Activated CD8-positive, alpha-beta memory T cell treated with anti-CD3 and anti-CD28 coated beads, Interleukin-2, amount 50 U/mL, for 48 hours (primary cell): ENCODE measurements around the gene SDCCAG8.

Source experiments
- DNase-seq: peaks from one replicate; pipeline ENCODE4 v3.0.0-alpha.2; 2020

Gene SDCCAG8

GRCh38 chr1:243513726-243514491 is 258.1 kb downstream of the SDCCAG8 start:
- DNase-seq, result no peak

DNA sequence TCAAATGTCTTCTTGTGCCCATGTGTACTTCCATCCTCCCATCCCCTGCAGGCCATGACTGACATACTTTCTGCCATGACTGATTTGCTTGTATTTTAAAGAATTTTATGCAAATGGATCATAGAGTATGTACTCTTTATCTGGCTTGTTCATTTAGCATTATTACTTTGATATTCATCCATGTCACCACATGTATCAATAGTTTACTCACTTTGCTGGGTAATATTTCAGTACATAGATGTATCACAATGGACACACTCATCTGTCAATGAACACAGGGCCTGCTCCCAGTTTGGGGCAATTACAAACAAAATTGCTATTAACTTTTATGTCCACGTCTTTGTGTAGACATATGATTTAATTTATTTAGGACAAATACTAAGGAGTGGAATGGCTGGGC is 259.1 kb downstream of the SDCCAG8 start:
- no peak for DNase-seq

DNA sequence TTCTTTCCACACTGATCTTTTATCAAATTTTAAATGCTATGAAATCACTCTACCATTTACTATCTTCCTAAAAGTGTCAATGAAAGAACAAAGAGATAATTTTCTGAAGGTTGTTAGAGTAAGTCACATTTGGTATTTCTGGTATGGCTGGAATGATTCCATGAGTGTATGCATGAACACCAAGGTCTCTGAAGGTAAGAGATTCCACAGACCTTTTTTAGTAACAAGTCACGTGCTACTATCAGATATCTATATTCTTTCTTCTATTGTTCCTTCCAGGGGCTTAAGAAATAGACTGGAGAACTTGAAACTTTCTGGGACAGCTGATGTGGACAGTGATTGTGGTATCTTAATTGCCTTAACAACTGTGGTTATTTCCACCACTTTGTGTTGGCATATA is 265.0 kb downstream of the SDCCAG8 start:
- no peak for DNase-seq

GRCh38 chr1:243523766-243524165 is 267.9 kb downstream of the SDCCAG8 start:
- no peak for DNase-seq

DNA sequence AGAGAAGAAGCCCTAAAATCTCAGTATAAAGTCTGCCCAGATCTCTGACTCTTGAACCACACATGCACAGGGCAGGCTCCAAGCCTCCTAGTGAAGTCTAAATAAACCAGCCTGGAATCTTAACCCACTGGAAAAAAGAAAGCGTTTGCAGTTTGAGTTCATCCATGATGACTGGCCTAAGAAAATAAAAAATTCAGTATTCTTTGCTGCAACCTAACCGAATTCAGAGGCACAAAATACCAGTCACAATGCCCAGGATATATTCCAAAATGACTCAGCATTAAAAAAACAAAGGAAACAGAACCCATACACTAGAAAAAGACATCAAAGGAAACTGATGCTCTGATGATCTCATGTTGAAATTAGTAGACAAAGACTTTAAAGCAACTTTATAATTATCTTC is 269.2 kb downstream of the SDCCAG8 start:
- no peak for DNase-seq

- DNase-seq, result no peak
Observed at GRCh38 chr1:243526180-243526579, 270.3 kb downstream of the SDCCAG8 start.

DNA sequence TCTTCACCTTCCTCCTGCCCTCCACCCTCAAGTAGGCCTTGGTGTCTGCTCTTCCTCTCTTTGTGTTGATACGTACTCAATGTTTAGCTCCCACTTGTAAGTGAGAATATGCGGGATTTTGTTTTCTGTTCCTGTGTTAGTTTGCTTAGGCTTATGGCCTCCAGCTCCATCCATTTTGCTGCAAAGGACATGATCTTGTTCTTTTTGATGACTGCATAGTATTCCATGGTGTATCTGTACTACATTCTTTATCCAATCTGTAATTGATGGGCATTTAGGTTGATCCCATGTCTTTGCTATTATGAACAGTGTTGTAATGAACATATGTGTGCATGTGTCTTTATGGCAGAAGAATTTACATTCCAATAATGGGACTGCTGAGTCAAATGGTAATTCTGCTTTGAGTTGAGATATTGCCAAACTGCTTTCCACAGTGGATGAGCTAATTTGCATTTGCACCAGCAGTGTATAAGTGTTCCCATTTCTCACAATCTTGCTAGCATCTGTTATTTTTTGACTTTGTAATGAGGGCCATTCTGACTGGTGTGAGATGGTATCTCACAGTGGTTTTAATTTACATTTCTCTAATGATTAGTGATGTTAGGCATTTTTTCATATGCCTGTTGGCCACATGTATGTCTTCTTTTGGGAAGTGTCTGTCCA is 272.7 kb downstream of the SDCCAG8 start:
- DNase-seq, result no peak

- no peak for DNase-seq
Observed at GRCh38 chr1:243529512-243529911, 273.7 kb downstream of the SDCCAG8 start.

DNA sequence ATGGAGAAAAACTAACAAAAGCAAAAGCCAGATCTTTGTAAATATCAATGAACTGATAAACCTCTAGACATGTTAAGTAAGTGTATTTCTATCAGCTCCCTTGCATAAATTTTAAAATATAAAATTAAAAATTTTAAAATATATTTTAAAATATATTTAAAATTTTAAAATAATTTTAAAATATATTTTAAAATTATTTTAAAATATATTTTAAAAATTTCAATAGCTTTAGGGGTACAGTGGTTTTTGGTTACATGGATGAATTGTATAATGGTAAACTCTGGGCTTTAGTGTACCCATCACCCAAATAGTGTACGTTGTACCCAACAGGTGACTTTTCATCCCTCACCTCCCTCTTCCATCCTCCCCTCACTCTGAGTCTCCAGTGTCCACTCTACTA is 279.2 kb downstream of the SDCCAG8 start:
- DNase-seq, result no peak

DNA sequence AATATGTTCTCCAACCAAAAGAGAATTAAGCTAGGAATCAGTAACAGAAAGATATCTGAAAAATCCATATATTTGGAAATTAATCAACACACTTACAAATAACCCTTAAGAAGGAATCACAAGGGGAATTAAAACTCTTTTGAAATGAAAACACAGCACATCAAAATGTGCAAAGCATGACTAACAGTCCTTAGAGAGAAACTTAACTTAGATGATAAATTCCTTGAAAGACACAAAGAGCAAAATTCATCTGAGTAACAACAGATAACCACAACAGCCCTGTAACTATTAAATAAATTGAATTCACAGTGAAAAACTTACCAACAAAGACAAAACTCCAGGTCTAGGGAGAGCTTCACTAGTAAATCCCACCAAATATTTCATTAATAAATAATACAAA is 283.8 kb downstream of the SDCCAG8 start:
- DNase-seq, result no peak

- no peak for DNase-seq
Observed at GRCh38 chr1:243542739-243543415, 287.0 kb downstream of the SDCCAG8 start.

- DNase-seq, result no peak
Observed at GRCh38 chr1:243543501-243543900, 287.7 kb downstream of the SDCCAG8 start.

DNA sequence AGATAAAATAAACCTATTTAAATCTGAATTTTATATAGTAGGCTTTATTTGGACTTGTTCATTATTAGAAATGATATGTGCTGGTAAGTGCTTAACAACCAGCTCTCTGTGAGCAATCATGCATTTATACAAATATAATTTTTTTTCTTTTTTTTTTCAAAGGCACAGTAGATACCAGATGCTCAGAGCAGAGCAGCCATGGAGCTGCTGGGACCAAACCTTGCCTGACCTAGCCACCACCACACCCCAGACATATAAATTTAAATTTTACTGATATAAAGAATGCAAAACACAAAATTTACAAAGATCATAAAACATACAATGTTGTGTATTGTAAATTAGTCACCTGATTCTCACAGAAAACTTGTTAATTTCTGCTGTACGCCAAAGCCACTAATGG is 290.6 kb downstream of the SDCCAG8 start:
- DNase-seq, result no peak

GRCh38 chr1:243547891-243548290 is 292.1 kb downstream of the SDCCAG8 start:
- no peak for DNase-seq

GRCh38 chr1:243548516-243548915 is 292.7 kb downstream of the SDCCAG8 start:
- no peak for DNase-seq

- DNase-seq, result no peak
Observed at GRCh38 chr1:243549108-243549507, 293.3 kb downstream of the SDCCAG8 start.
